ENCODE data around the gene SLC6A6.

Gene SLC6A6

GRCh38 chr3:14374444-14374883 is 27.9 kb upstream of the SLC6A6 start:
- no peak for DNase-seq
- Histone ChIP-seq H3K4me3 (ENCODE audit: low read depth, low read length) (no peak overlapping the region), H3K36me3 (no peaks in the 10 kb centered on the region), H3K27me3 (no peaks in the 10 kb centered on the region), H3K4me1 (peaks cover 5% of the 10 kb centered on the region; the same call in 1 of the 2 replicates), H3K9me3 (no peaks in the 10 kb centered on the region)
- TF ChIP-seq CTCF (IDR thresholded peaks at IDR 0.05; ENCODE audit: low read depth, low read length) = no peak

DNA sequence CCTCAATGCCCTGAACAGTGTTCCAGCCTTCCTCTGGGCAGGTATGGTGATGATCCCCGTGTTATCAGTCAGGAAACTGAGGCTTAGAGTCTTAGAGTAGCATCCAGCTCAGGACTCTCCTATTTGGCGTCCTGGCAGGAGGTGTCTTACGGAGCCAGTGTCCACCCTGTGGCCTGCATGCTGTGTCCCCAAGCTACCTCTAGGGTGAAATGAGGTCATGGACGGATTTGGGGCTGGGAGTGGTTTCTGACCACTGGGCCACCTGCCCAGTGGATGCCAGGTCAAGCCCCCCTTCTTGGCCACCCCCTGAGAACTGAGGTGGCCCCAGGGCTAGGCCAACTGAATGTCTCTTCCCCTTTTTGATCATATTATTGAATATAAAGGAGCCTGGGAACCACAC is 27.2 kb upstream of the SLC6A6 start:
- Histone ChIP-seq H3K4me3 (ENCODE audit: low read depth, low read length) (no peak overlapping the region), H3K27me3 (no peaks in the 10 kb centered on the region), H3K9me3 (no peaks in the 10 kb centered on the region), H3K4me1 (peaks cover 5% of the 10 kb centered on the region; the same call in 1 of the 2 replicates), H3K36me3 (no peaks in the 10 kb centered on the region)
- no peak for TF ChIP-seq CTCF (IDR thresholded peaks at IDR 0.05; ENCODE audit: low read depth, low read length)
- no peak for DNase-seq

DNA sequence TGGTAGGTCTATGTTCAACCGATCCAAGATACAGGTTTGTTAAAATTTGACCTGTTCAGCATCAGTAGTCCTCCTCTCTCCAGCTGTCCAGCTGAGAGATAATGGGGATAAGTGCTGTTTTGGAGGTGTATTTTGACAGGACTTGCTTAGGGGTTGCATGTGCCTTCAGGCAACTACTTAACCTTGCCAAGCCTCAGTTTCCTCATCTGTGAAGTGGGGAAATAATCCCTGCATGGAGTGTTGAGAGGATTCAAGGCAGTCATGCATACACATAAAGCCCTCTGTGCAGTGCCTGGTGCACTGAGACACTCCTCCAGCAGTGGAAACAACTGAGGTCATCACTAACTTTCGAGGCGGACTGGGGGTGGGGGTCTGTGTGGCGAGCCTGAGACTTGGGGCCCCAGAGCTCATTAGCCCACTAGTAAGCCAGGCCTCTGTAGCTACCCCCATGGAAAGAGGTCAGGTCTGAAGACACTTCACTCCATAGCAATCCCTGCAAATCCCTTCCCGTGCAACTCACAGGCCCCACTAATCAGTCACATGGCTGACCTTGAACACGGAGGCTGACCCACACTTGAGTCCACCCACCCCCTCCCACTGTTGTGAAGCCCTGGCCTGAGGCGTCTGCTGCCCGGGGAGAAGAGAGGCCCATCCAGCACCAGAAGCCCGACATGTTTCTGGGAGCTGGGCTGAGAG is 25.9 kb upstream of the SLC6A6 start:
- Histone ChIP-seq H3K4me1 (peaks cover 5% of the 10 kb centered on the region; the same call in 1 of the 2 replicates), H3K9me3 (no peaks in the 10 kb centered on the region), H3K27me3 (no peaks in the 10 kb centered on the region), H3K4me3 (ENCODE audit: low read depth, low read length) (no peak overlapping the region), H3K36me3 (no peaks in the 10 kb centered on the region)
- no peak for DNase-seq
- TF ChIP-seq CTCF (IDR thresholded peaks at IDR 0.05; ENCODE audit: low read depth, low read length) = no peak

- H3K9me3 ChIP-seq = no peaks in the 10 kb centered on the region
- H3K4me3 ChIP-seq (ENCODE audit: low read depth, low read length) = no peak overlapping the region
- H3K4me1 ChIP-seq = peaks cover 2% of the 10 kb centered on the region; the same call in 1 of the 2 replicates
- no peak for DNase-seq
- no peaks in the 10 kb centered on the region for H3K27me3 ChIP-seq
- no peaks in the 10 kb centered on the region for H3K36me3 ChIP-seq
- no peak for TF ChIP-seq CTCF (IDR thresholded peaks at IDR 0.05; ENCODE audit: low read depth, low read length)
Observed at GRCh38 chr3:14377044-14377837, 25.2 kb upstream of the SLC6A6 start.

DNA sequence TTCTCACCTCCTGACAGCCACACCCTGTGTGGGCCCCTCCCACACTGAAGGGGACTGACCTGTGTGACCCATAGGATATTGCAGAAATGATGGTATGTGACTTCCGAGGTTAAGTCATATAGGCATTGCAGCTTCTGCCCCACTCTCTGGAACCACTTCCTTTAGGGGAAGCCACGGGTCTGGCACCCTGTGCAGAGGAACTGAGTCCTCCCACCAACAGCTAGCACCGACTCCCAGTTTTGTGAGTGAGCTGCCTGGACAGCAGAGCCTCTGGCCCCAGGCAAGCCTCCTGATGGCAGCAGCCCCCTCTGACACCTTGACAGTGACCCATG is 24.6 kb upstream of the SLC6A6 start:
- H3K4me1 ChIP-seq = no peaks in the 10 kb centered on the region
- no peak for TF ChIP-seq CTCF (IDR thresholded peaks at IDR 0.05; ENCODE audit: low read depth, low read length)
- DNase-seq = no peak
- H3K27me3 ChIP-seq = no peaks in the 10 kb centered on the region
- H3K4me3 ChIP-seq (ENCODE audit: low read depth, low read length) = no peak overlapping the region
- H3K9me3 ChIP-seq = no peaks in the 10 kb centered on the region
- H3K36me3 ChIP-seq = no peaks in the 10 kb centered on the region

- Histone ChIP-seq H3K4me1 (no peaks in the 10 kb centered on the region), H3K9me3 (no peaks in the 10 kb centered on the region), H3K36me3 (no peaks in the 10 kb centered on the region), H3K27me3 (no peaks in the 10 kb centered on the region), H3K4me3 (ENCODE audit: low read depth, low read length) (no peak overlapping the region)
- TF ChIP-seq CTCF (IDR thresholded peaks at IDR 0.05; ENCODE audit: low read depth, low read length) = no peak
- no peak for DNase-seq
Observed at GRCh38 chr3:14378415-14378814, 24.0 kb upstream of the SLC6A6 start.

Measured in BE2C (cell line).